Activated CD8-positive, alpha-beta T cell treated with anti-CD3 and anti-CD28 coated beads, Interleukin-2, amount 10 ng/mL, durations not matched to agents 7 days and 5 days (primary cell): Measurements from ENCODE around the gene CINP. TPM values are rescaled to one million over a fixed set of nuclear protein-coding genes. Genes with fewer than 3 reads are reported as not detected.
"Not testable (repeated sequence)": the region's sequence is repeated elsewhere in the genome, so short reads cannot be mapped to it uniquely, and the experiment has no call there.

Experiments
- ATAC-seq: fragments of 150-1000 bp; cut with Tn5 transposase; one replicate; pipeline ENCODE4 v1.10.0; 2021; ENCODE audit warnings: moderate library complexity
- CTCF ChIA-PET: fragments of 350-600 bp; sonication (Branson Sonifier 250); formaldehyde crosslinking; loops from one replicate; lab custom pipeline; 2021; ENCODE audit warnings: antibody characterized with exemption; lab: Charles Lee
- POLR2A ChIA-PET: fragments of 350-600 bp; sonication (Branson Sonifier 250); formaldehyde crosslinking; loops from one replicate; lab custom pipeline; 2021; ENCODE audit warnings: antibody characterized with exemption; lab: Charles Lee
- DNase-seq: peaks from one replicate; pipeline ENCODE4 v3.0.0-alpha.2; 2020
- H3K27ac Mint-ChIP-seq: one replicate; pipeline ENCODE4 v1.8.0; 2021; ENCODE audit warnings: mild to moderate bottlenecking, mixed read lengths
- H3K27me3 Mint-ChIP-seq: one replicate; pipeline ENCODE4 v1.8.0; 2021; ENCODE audit warnings: low read depth, mixed read lengths
- H3K36me3 Mint-ChIP-seq: one replicate; pipeline ENCODE4 v1.8.0; 2021; ENCODE audit warnings: low read depth, mixed read lengths
- H3K4me1 Mint-ChIP-seq: one replicate; pipeline ENCODE4 v1.8.0; 2021; ENCODE audit warnings: low read depth, mixed read lengths
- H3K4me3 Mint-ChIP-seq: one replicate; pipeline ENCODE4 v1.8.0; 2021; ENCODE audit warnings: mild to moderate bottlenecking, mixed read lengths
- H3K9me3 Mint-ChIP-seq: one replicate; pipeline ENCODE4 v1.8.0; 2022; ENCODE audit warnings: mixed read lengths; ENCODE audit not compliant: insufficient read depth
- total RNA-seq, 2 experiments: library from RNA; stranded (reverse); gene quantifications; one replicate each; pipeline ENCODE4 v1.2.3, GENCODE V29; 2021

CINP gene
- total RNA-seq, 2 experiments from 2014 or later: 31.1 to 33.4 TPM

- H3K36me3 Mint-ChIP-seq: peaks cover 48% of the 10 kb centered on the region
- no peaks in the 10 kb centered on the region for H3K9me3 Mint-ChIP-seq
- no peak overlapping the region for H3K27ac Mint-ChIP-seq
- ChIA-PET CTCF (no interaction called here), POLR2A (no interaction called here)
- no peaks in the 10 kb centered on the region for H3K27me3 Mint-ChIP-seq
- DNase-seq (no peak), ATAC-seq (no peak)
- H3K4me1 Mint-ChIP-seq: no peaks in the 10 kb centered on the region
- H3K4me3 Mint-ChIP-seq: no peak overlapping the region
Measured at GRCh38 chr14:102353126-102353619, 9.5 kb downstream of the CINP start.

- Mint-ChIP-seq H3K36me3 (peaks cover 46% of the 10 kb centered on the region), H3K4me1 (no peaks in the 10 kb centered on the region), H3K4me3 (no peak overlapping the region), H3K27ac (no peak overlapping the region), H3K9me3 (no peaks in the 10 kb centered on the region), H3K27me3 (no peaks in the 10 kb centered on the region)
- POLR2A ChIA-PET: interaction anchor here (1.5 kb wide), 1 partner anchor 10 kb away, joined by 7 read pairs; the partner anchor contains the start of genes CINP and TECPR2
- DNase-seq (no peak), ATAC-seq (no peak)
- CTCF ChIA-PET: no interaction called here
Measured at GRCh38 chr14:102352213-102352612, 10.5 kb downstream of the CINP start.

- not testable (repeated sequence) for ATAC-seq, H3K4me1 Mint-ChIP-seq
- POLR2A ChIA-PET: interaction anchor here (0.5 to 1.5 kb wide), 2 partner anchors 11 to 244 kb away, joined by 3 to 7 read pairs; partner anchors contain the start of genes CINP and TECPR2
Measured at GRCh38 chr14:102351593-102351992, 11.1 kb downstream of the CINP start.

GRCh38 chr14:102351023-102351422 lies 11.7 kb downstream of the CINP start:
- H3K27me3 Mint-ChIP-seq: no peaks in the 10 kb centered on the region

More at GRCh38 chr14:102351593-102351992, 11.1 kb downstream of the CINP start:
- H3K4me3 Mint-ChIP-seq, DNase-seq, H3K27me3 Mint-ChIP-seq, H3K27ac Mint-ChIP-seq, CTCF ChIA-PET, H3K9me3 Mint-ChIP-seq: not testable (repeated sequence)
- H3K36me3 Mint-ChIP-seq: peaks cover 47% of the 10 kb centered on the region

GRCh38 chr14:102348376-102348775 lies 14.3 kb downstream of the CINP start:
- Mint-ChIP-seq H3K27ac (no peak overlapping the region), H3K27me3 (no peaks in the 10 kb centered on the region), H3K4me1 (no peaks in the 10 kb centered on the region), H3K9me3 (no peaks in the 10 kb centered on the region), H3K4me3 (no peak overlapping the region), H3K36me3 (peaks cover 42% of the 10 kb centered on the region)
- ATAC-seq (no peak), DNase-seq (no peak)
- ChIA-PET CTCF (interaction anchor here (0.8 kb wide), 1 partner anchor 35 kb away, joined by 3 read pairs; no protein-coding TSS in a partner anchor), POLR2A (interaction anchor here (1.0 to 1.1 kb wide), 2 partner anchors 14 to 384 kb away, joined by 3 to 4 read pairs; partner anchors contain the start of gene CINP)

More at GRCh38 chr14:102351023-102351422, 11.7 kb downstream of the CINP start:
- DNase-seq: no peak
- H3K4me3 Mint-ChIP-seq: no peak overlapping the region
- no peaks in the 10 kb centered on the region for H3K4me1 Mint-ChIP-seq
- peaks cover 46% of the 10 kb centered on the region for H3K36me3 Mint-ChIP-seq
- ChIA-PET POLR2A (interaction anchor here (0.5 to 1.5 kb wide), 2 partner anchors 11 to 245 kb away, joined by 3 to 7 read pairs; partner anchors contain the start of genes CINP and TECPR2), CTCF (no interaction called here)
- no peak for ATAC-seq
- no peaks in the 10 kb centered on the region for H3K9me3 Mint-ChIP-seq
- no peak overlapping the region for H3K27ac Mint-ChIP-seq

- Mint-ChIP-seq H3K27ac (no peak overlapping the region), H3K9me3 (no peaks in the 10 kb centered on the region), H3K36me3 (peaks cover 44% of the 10 kb centered on the region), H3K4me1 (no peaks in the 10 kb centered on the region), H3K27me3 (no peaks in the 10 kb centered on the region), H3K4me3 (no peak overlapping the region)
- ChIA-PET CTCF (no interaction called here), POLR2A (no interaction called here)
- ATAC-seq: no peak
- DNase-seq: no peak
Measured at GRCh38 chr14:102346645-102347044, 16.0 kb downstream of the CINP start.

GRCh38 chr14:102345232-102345631 lies 17.5 kb downstream of the CINP start:
- CTCF ChIA-PET: no interaction called here
- H3K4me1 Mint-ChIP-seq: no peaks in the 10 kb centered on the region
- H3K4me3 Mint-ChIP-seq: no peak overlapping the region
- H3K36me3 Mint-ChIP-seq: peaks cover 47% of the 10 kb centered on the region
- no peak for DNase-seq
- no peak for ATAC-seq
- H3K27me3 Mint-ChIP-seq: no peaks in the 10 kb centered on the region
- POLR2A ChIA-PET: no interaction called here
- H3K9me3 Mint-ChIP-seq: no peaks in the 10 kb centered on the region
- no peak overlapping the region for H3K27ac Mint-ChIP-seq

GRCh38 chr14:102344485-102344884 lies 18.2 kb downstream of the CINP start:
- no peaks in the 10 kb centered on the region for H3K9me3 Mint-ChIP-seq
- ATAC-seq (no peak), DNase-seq (no peak)
- ChIA-PET CTCF (no interaction called here), POLR2A (no interaction called here)
- H3K27me3 Mint-ChIP-seq: no peaks in the 10 kb centered on the region
- H3K4me3 Mint-ChIP-seq: no peak overlapping the region
- H3K4me1 Mint-ChIP-seq: no peaks in the 10 kb centered on the region
- peaks cover 41% of the 10 kb centered on the region for H3K36me3 Mint-ChIP-seq
- H3K27ac Mint-ChIP-seq: no peak overlapping the region

GRCh38 chr14:102344084-102344483 lies 18.6 kb downstream of the CINP start:
- H3K9me3 Mint-ChIP-seq: no peaks in the 10 kb centered on the region
- ChIA-PET POLR2A (no interaction called here), CTCF (no interaction called here)
- ATAC-seq (no peak), DNase-seq (no peak)
- no peak overlapping the region for H3K27ac Mint-ChIP-seq
- no peaks in the 10 kb centered on the region for H3K27me3 Mint-ChIP-seq
- H3K4me1 Mint-ChIP-seq: no peaks in the 10 kb centered on the region
- no peak overlapping the region for H3K4me3 Mint-ChIP-seq
- H3K36me3 Mint-ChIP-seq: peaks cover 38% of the 10 kb centered on the region

- ChIA-PET CTCF (interaction anchor here (0.5 kb wide), 1 partner anchor 86 kb away, joined by 3 read pairs; no protein-coding TSS in a partner anchor), POLR2A (interaction anchor here (0.6 kb wide), 1 partner anchor 322 kb away, joined by 3 read pairs; no protein-coding TSS in a partner anchor)
- H3K4me3 Mint-ChIP-seq: no peak overlapping the region
- no peaks in the 10 kb centered on the region for H3K9me3 Mint-ChIP-seq
- H3K36me3 Mint-ChIP-seq: peaks cover 33% of the 10 kb centered on the region
- no peaks in the 10 kb centered on the region for H3K4me1 Mint-ChIP-seq
- ATAC-seq: no peak
- no peak overlapping the region for H3K27ac Mint-ChIP-seq
- no peak for DNase-seq
- no peaks in the 10 kb centered on the region for H3K27me3 Mint-ChIP-seq
Measured at GRCh38 chr14:102342238-102342637, 20.5 kb downstream of the CINP start.

GRCh38 chr14:102341566-102341965 lies 21.1 kb downstream of the CINP start:
- DNase-seq (no peak), ATAC-seq (no peak)
- no peaks in the 10 kb centered on the region for H3K4me1 Mint-ChIP-seq
- ChIA-PET CTCF (no interaction called here), POLR2A (no interaction called here)
- peaks cover 32% of the 10 kb centered on the region for H3K36me3 Mint-ChIP-seq
- H3K4me3 Mint-ChIP-seq: no peak overlapping the region
- no peaks in the 10 kb centered on the region for H3K27me3 Mint-ChIP-seq
- no peaks in the 10 kb centered on the region for H3K9me3 Mint-ChIP-seq
- H3K27ac Mint-ChIP-seq: no peak overlapping the region

GRCh38 chr14:102338724-102339123 lies 24.0 kb downstream of the CINP start:
- ATAC-seq (no peak), DNase-seq (no peak)
- Mint-ChIP-seq H3K27ac (peak overlapping the region; percentile 33), H3K4me1 (peaks cover 6% of the 10 kb centered on the region), H3K27me3 (no peaks in the 10 kb centered on the region), H3K36me3 (peaks cover 36% of the 10 kb centered on the region), H3K9me3 (no peaks in the 10 kb centered on the region), H3K4me3 (no peak overlapping the region)
- POLR2A ChIA-PET: no interaction called here
- CTCF ChIA-PET: no interaction called here
